HUES6 (cell line): ENCODE measurements around the gene AAGAB.

Experiments used
- H3K27ac ChIP-seq: 2 replicates; pipeline ENCODE4 v1.7.0; 2013; ENCODE audit warnings: low read depth, mild to moderate bottlenecking, low read length, inconsistent platforms
- H3K27me3 ChIP-seq: 2 replicates; pipeline ENCODE4 v1.6.1; 2013; ENCODE audit warnings: low read length; ENCODE audit not compliant: control insufficient read depth, insufficient read depth
- H3K36me3 ChIP-seq: 2 replicates; pipeline ENCODE4 v1.6.1; 2013; ENCODE audit warnings: low read length; ENCODE audit not compliant: control insufficient read depth, insufficient read depth
- H3K4me1 ChIP-seq: 2 replicates; pipeline ENCODE4 v1.6.1; 2013; ENCODE audit warnings: low read length; ENCODE audit not compliant: control insufficient read depth, insufficient read depth
- H3K4me3 ChIP-seq: 2 replicates; pipeline ENCODE4 v1.5.1; 2013; ENCODE audit warnings: low read depth, low read length
- H3K9ac ChIP-seq: one replicate; pipeline ENCODE4 v1.6.1; 2013; ENCODE audit warnings: mild to moderate bottlenecking, low read length
- H3K9me3 ChIP-seq: 2 replicates; pipeline ENCODE4 v1.6.1; 2013; ENCODE audit warnings: low read depth, low read length; ENCODE audit not compliant: control insufficient read depth, insufficient read depth

The AAGAB gene

DNA sequence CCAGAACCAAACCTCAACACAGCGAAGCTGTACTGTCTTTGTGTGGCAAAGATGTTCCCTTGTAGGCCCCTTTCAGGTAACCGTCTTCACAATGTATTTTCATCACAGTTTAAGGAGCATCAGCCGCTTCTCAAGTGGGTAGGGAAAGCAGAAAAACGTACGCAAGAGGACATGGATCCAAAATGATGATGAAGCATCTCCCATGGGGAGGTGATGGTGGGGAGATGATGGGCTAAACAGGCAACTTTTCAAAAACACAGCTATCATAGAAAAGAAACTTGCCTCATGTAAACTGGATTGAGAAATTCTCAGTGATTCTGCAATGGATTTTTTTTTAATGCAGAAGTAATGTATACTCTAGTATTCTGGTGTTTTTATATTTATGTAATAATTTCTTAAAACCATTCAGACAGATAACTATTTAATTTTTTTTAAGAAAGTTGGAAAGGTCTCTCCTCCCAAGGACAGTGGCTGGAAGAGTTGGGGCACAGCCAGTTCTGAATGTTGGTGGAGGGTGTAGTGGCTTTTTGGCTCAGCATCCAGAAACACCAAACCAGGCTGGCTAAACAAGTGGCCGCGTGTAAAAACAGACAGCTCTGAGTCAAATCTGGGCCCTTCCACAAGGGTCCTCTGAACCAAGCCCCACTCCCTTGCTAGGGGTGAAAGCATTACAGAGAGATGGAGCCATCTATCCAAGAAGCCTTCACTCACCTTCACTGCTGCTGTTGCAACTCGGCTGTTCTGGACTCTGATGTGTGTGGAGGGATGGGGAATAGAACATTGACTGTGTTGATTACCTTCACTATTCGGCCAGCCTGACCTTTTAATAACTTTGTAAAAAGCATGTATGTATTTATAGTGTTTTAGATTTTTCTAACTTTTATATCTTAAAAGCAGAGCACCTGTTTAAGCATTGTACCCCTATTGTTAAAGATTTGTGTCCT is 60.0 kb downstream of the AAGAB start:
- Histone ChIP-seq H3K27ac (no peak overlapping the region), H3K9ac (no peak overlapping the region), H3K4me3 (no peak overlapping the region), H3K4me1 (peaks cover 4% of the 10 kb centered on the region), H3K36me3 (peaks cover 47% of the 10 kb centered on the region), H3K9me3 (no peaks in the 10 kb centered on the region), H3K27me3 (no peaks in the 10 kb centered on the region)

DNA sequence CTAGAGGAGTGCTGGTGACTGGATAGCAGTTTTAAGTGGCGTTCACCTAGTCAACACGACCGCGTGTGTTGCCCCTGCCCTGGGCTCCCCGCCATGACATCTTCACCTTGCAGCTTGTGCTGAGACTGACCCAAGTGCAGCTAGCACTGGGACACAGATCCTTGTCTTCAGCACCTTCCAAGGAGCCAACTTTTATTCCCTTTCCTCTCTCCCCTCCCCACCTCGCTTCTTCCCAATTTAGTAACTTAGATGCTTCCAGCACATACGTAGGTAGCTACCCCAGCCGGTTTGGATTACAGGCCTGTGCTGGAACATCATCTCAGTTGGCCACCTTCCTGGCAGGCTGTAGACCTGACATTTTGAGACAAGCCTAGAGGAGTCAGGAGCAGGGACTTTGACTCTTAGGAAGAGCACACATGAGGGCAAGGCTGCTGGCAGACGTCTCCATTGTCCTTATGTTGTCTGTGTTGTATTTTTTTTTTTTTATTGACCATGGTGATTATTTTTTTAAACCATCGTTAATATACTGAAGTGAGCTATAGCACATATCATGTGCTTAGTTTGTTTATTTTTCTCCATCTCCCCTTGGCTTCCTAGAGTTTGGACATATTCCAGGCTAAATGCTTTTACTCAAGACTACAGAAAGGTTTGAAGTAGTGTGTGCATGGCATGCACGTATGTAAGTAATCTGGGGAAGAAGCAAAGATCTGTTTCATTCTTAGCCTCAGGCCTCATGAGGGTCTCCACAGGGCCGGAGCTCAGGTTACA is 61.1 kb downstream of the AAGAB start:
- Histone ChIP-seq H3K27ac (no peak overlapping the region), H3K9ac (no peak overlapping the region), H3K4me1 (no peaks in the 10 kb centered on the region)

DNA sequence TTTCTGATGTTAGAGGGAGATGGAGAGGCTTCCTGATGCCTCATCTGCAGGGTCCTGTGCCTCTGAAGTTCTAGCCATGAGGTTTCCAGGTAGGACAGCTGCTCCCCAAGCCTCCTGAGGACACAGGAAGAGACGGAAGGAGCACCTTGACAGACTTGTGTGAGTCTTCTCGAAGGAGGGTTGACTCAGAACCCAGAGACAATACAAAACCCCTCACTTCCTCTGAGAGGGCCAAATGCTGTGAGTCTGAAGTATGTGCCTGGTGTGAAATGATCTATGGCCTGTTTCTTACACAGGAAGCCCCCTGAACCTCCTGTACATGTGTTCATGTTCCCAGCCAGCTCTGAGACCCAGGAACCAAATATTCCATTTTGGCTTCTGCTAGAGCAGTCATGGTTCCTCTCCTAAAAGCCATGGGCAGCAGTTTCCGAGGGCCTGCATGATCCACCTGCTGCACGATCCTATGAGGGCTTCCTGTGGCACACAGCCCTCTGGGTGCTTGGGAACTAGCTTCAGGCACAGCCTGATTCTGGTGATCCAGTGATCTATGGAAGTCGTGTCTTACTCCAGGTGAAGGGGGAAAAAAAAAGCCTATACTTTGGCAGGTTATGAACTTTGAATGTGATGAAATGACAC is 62.2 kb downstream of the AAGAB start:
- Histone ChIP-seq H3K9me3 (no peaks in the 10 kb centered on the region), H3K36me3 (peaks cover 64% of the 10 kb centered on the region), H3K27ac (no peak overlapping the region), H3K4me1 (no peaks in the 10 kb centered on the region), H3K4me3 (no peak overlapping the region), H3K9ac (no peak overlapping the region), H3K27me3 (no peaks in the 10 kb centered on the region)

More for the DNA sequence above, 61.1 kb downstream of the AAGAB start:
- no peak overlapping the region for H3K4me3 ChIP-seq
- H3K27me3 ChIP-seq: no peaks in the 10 kb centered on the region
- H3K36me3 ChIP-seq: peaks cover 55% of the 10 kb centered on the region
- no peaks in the 10 kb centered on the region for H3K9me3 ChIP-seq

DNA sequence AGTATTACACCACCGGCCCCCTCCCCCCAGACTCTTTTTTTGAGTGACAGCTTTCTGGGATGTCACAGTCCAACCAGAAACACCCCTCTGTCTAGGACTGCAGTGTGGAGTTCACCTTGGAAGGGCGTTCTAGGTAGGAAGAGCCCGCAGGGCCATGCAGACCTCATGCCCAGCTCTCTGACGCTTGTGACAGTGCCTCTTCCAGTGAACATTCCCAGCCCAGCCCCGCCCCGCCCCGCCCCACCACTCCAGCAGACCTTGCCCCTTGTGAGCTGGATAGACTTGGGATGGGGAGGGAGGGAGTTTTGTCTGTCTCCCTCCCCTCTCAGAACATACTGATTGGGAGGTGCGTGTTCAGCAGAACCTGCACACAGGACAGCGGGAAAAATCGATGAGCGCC is 63.6 kb downstream of the AAGAB start:
- no peak overlapping the region for H3K9ac ChIP-seq
- no peaks in the 10 kb centered on the region for H3K4me1 ChIP-seq
- H3K9me3 ChIP-seq: no peaks in the 10 kb centered on the region
- peaks cover 74% of the 10 kb centered on the region for H3K36me3 ChIP-seq
- H3K27me3 ChIP-seq: no peaks in the 10 kb centered on the region
- no peak overlapping the region for H3K27ac ChIP-seq
- no peak overlapping the region for H3K4me3 ChIP-seq

DNA sequence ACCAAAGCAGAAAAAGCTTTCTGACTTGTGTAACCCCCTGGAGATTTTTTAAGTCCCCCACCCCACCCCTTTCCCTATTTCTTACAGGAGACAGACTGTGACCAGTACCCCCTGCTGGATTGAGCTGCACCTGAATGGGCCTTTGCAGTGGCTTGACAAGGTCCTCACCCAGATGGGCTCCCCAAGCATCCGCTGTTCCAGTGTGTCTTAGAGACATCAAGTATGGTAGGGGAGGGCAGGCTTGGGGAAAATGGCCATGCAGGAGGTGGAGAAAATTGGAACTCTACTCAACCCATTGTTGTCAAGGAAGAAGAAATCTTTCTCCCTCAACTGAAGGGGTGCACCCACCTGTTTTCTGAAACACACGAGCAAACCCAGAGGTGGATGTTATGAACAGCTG is 64.1 kb downstream of the AAGAB start:
- Histone ChIP-seq H3K4me1 (no peaks in the 10 kb centered on the region), H3K36me3 (peaks cover 79% of the 10 kb centered on the region), H3K9me3 (no peaks in the 10 kb centered on the region)

DNA sequence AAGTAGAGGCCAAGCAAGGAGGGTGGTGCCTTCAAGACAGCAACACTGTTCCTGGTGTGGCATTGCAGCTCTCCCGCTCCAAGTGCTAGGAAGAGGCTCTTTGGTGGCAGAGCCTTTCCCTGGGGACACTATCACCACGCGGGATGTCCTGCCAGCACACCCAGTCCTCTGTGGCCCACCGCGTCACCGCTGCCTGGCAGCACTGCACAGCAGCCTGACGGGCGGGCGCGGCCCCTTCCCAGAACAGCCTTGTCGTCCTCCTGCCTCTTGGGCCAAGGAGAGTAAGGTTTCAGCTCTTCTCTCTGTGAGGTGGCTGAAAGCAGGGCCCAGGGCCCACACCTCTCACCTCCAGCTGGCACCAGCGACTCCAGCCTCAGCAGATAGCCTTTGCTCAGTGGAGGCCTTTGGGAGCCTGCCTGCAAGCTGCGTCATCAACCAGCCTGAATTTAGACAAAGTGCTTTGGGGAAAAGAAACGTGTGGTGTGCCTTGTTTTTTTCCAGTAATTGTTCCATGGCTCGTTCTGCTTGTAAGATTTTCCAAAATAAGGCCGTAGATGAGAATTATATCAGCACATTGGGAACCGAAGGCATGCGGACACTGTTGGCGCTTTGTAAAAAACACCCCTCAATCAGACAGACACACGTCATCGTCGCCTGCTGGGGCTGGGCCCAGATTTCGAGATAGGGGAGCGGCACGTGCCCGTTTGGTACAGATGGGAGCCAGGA is 65.0 kb downstream of the AAGAB start:
- Histone ChIP-seq H3K9me3 (no peaks in the 10 kb centered on the region), H3K9ac (no peak overlapping the region), H3K4me1 (no peaks in the 10 kb centered on the region), H3K27ac (no peak overlapping the region), H3K27me3 (no peaks in the 10 kb centered on the region), H3K4me3 (no peak overlapping the region), H3K36me3 (peaks cover 83% of the 10 kb centered on the region)

More for the DNA sequence above, 64.1 kb downstream of the AAGAB start:
- Histone ChIP-seq H3K27ac (no peak overlapping the region), H3K9ac (no peak overlapping the region), H3K27me3 (no peaks in the 10 kb centered on the region), H3K4me3 (no peak overlapping the region)

DNA sequence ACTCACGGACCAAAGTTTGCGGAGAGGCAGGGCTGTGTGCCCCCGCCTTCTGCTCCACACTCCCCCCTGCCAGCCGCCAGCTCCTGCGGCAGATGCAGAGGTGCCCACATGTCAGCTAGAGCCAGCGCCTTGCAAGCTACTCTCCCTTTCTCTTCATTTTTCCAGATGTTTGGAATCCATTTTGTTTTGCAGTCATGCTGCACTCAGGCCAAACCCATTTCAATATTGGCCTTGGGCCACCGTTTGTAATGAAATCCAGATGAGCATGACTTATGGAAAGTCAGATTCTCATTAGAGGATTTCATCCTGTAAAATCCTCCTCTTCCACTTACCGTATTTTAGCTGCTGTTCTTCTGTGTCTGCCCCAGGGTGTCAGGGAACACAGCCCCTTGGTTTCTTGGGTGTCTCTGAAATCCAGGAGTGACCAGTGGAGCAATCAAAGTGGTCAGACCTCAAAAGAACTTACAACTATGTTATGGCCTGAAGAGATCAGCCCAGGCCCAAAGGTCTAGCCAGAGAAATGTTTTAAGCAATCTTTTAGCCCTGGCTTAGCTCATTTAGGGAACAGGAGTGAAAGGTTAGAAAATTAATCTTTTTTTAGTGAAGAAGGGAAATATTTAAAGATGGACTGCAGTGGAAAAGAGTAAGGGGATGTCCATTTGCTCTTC is 65.8 kb downstream of the AAGAB start:
- H3K4me1 ChIP-seq: no peaks in the 10 kb centered on the region
- no peak overlapping the region for H3K9ac ChIP-seq
- peaks cover 81% of the 10 kb centered on the region for H3K36me3 ChIP-seq
- H3K27me3 ChIP-seq: no peaks in the 10 kb centered on the region
- no peaks in the 10 kb centered on the region for H3K9me3 ChIP-seq
- H3K4me3 ChIP-seq: no peak overlapping the region
- H3K27ac ChIP-seq: no peak overlapping the region

DNA sequence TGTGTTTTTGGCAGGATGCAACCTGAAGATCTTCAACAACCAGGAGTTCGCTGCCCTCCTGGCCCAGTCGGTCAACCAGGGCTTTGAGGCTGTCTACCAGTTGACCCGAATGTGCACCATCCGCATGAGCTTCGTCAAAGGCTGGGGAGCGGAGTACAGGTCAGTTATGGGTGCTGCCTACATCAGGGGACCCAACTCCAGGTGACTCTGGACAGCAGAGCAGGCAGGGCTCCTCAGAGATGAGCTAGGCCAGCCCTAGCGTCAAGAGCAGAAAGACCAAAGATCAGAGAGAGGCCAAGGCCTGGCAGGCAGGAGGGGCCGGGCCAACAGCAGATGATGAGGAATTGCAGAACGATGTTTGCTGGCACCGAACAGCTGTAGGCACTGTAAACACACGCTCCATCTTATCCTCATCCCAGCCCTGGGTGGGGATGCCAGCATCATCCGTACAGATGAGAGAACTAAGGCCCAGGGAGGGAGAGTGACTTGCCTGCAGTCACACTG is 67.1 kb downstream of the AAGAB start:
- Histone ChIP-seq H3K4me1 (no peaks in the 10 kb centered on the region), H3K27me3 (no peaks in the 10 kb centered on the region), H3K9me3 (no peaks in the 10 kb centered on the region), H3K9ac (no peak overlapping the region), H3K27ac (no peak overlapping the region), H3K36me3 (peaks cover 72% of the 10 kb centered on the region), H3K4me3 (no peak overlapping the region)

DNA sequence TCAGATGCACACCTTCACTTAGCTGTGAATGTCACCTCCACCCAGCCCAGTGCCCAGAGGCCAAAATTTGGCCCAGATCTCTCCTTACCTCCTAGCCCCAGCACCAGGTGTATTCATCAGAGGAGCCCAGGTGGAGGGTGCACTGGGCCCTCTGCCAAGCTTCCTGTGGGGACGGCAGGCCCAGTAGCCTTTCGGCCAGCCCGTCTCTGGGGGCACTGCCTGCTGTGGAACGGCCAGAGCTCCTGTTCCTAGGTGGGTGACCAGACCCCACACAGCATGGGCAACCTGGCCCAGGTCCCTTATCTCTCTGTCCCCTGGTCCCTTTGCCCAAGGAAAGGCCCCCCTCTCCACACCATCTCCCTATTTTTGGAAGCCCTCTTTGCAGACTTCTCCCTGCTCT is 67.8 kb downstream of the AAGAB start:
- H3K4me1 ChIP-seq: no peaks in the 10 kb centered on the region
- no peak overlapping the region for H3K27ac ChIP-seq
- no peak overlapping the region for H3K4me3 ChIP-seq

DNA sequence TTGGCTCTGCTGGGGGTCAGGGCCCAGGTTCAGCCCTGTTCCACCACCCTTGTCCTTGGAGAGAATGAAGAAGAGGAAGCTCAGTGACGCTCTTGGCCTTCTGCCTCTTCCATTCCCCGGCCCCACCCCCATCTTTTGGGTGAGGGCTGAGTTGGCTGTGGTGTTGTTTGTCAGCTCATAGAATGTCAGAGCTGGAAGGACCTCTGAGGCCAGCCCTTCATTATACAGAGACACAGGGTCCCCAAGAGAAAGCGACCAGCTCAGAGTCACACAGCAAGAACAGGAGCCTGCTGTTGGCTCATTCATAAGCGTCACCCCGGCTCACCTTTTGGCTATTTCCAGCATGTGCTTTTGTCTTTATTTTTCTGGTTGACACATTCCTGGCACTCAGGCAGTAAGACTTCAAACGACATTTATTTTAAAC is 68.2 kb downstream of the AAGAB start:
- Histone ChIP-seq H3K27ac (no peak overlapping the region), H3K9ac (no peak overlapping the region), H3K36me3 (peaks cover 62% of the 10 kb centered on the region), H3K4me1 (no peaks in the 10 kb centered on the region), H3K27me3 (no peaks in the 10 kb centered on the region), H3K4me3 (no peak overlapping the region), H3K9me3 (no peaks in the 10 kb centered on the region)

More for the DNA sequence above, 67.8 kb downstream of the AAGAB start:
- no peak overlapping the region for H3K9ac ChIP-seq
- H3K9me3 ChIP-seq: no peaks in the 10 kb centered on the region
- H3K36me3 ChIP-seq: peaks cover 66% of the 10 kb centered on the region
- no peaks in the 10 kb centered on the region for H3K27me3 ChIP-seq
